ENCODE results near the gene NEDD4L.
A peak's percentile ranks its signal among the peaks of the same experiment; 100 is the strongest.

Gene NEDD4L

GRCh38 chr18:58396144-58396543 lies 352.1 kb downstream of the NEDD4L start:
- Mint-ChIP-seq H3K4me1 (peaks cover 34% of the 10 kb centered on the region), H3K4me3 (no peak overlapping the region), H3K36me3 (no peaks in the 10 kb centered on the region), H3K27ac (peak overlapping the region; percentile 60), H3K9me3 (no peaks in the 10 kb centered on the region), H3K27me3 (no peaks in the 10 kb centered on the region)
- CTCF ChIA-PET, result interaction anchor here (0.7 to 1.5 kb wide), 3 partner anchors 9 to 370 kb away, joined by 3 to 4 read pairs (median 3); no protein-coding TSS in a partner anchor
- no peak for DNase-seq

GRCh38 chr18:58396966-58397365 lies 352.9 kb downstream of the NEDD4L start:
- no peak overlapping the region for H3K27ac Mint-ChIP-seq
- no peak for DNase-seq
- CTCF ChIA-PET, result interaction anchor here (1.5 kb wide), 2 partner anchors 94 to 98 kb away, joined by 3 to 4 read pairs; no protein-coding TSS in a partner anchor
- H3K9me3 Mint-ChIP-seq, result no peaks in the 10 kb centered on the region
- no peaks in the 10 kb centered on the region for H3K36me3 Mint-ChIP-seq
- peaks cover 40% of the 10 kb centered on the region for H3K4me1 Mint-ChIP-seq
- H3K4me3 Mint-ChIP-seq, result no peak overlapping the region
- H3K27me3 Mint-ChIP-seq, result no peaks in the 10 kb centered on the region

GRCh38 chr18:58397385-58398132 lies 353.5 kb downstream of the NEDD4L start:
- Mint-ChIP-seq H3K36me3 (no peaks in the 10 kb centered on the region), H3K27me3 (no peaks in the 10 kb centered on the region), H3K9me3 (no peaks in the 10 kb centered on the region), H3K4me3 (no peak overlapping the region), H3K27ac (no peak overlapping the region), H3K4me1 (peaks cover 42% of the 10 kb centered on the region)
- CTCF ChIA-PET, result interaction anchor here (1.5 kb wide), 2 partner anchors 94 to 97 kb away, joined by 3 to 4 read pairs; no protein-coding TSS in a partner anchor
- no peak for DNase-seq

GRCh38 chr18:58398648-58399398 lies 354.8 kb downstream of the NEDD4L start:
- H3K4me1 Mint-ChIP-seq, result peaks cover 42% of the 10 kb centered on the region
- H3K36me3 Mint-ChIP-seq, result no peaks in the 10 kb centered on the region
- no peak overlapping the region for H3K27ac Mint-ChIP-seq
- CTCF ChIA-PET, result interaction anchor here (0.9 to 1.5 kb wide), 4 partner anchors 92 to 365 kb away, joined by 3 to 5 read pairs (median 4); no protein-coding TSS in a partner anchor
- H3K9me3 Mint-ChIP-seq, result no peaks in the 10 kb centered on the region
- H3K4me3 Mint-ChIP-seq, result no peak overlapping the region
- no peaks in the 10 kb centered on the region for H3K27me3 Mint-ChIP-seq
- no peak for DNase-seq

GRCh38 chr18:58400331-58400870 lies 356.4 kb downstream of the NEDD4L start:
- H3K27me3 Mint-ChIP-seq, result no peaks in the 10 kb centered on the region
- H3K27ac Mint-ChIP-seq, result peak overlapping the region; percentile 93
- H3K4me1 Mint-ChIP-seq, result peaks cover 40% of the 10 kb centered on the region
- DNase-seq, result peak; percentile 51
- H3K9me3 Mint-ChIP-seq, result no peaks in the 10 kb centered on the region
- CTCF ChIA-PET, result interaction anchor here (0.6 to 1.8 kb wide), 7 partner anchors 89 to 688 kb away, joined by 4 to 13 read pairs (median 4); no protein-coding TSS in a partner anchor
- H3K4me3 Mint-ChIP-seq, result no peak overlapping the region
- H3K36me3 Mint-ChIP-seq, result no peaks in the 10 kb centered on the region

- Mint-ChIP-seq H3K4me3 (peak overlapping the region; percentile 5), H3K27ac (peak overlapping the region; percentile 93)
- CTCF ChIA-PET, result interaction anchor here (1.1 to 1.8 kb wide), 5 partner anchors 88 to 363 kb away, joined by 4 to 13 read pairs (median 4); no protein-coding TSS in a partner anchor
These were observed 357.2 kb downstream of the NEDD4L start for GRCh38 chr18:58401191-58401590.

GRCh38 chr18:58402247-58402646 lies 358.2 kb downstream of the NEDD4L start:
- DNase-seq, result no peak
- Mint-ChIP-seq H3K27me3 (no peaks in the 10 kb centered on the region), H3K36me3 (no peaks in the 10 kb centered on the region), H3K27ac (peak overlapping the region; percentile 63), H3K4me3 (no peak overlapping the region), H3K4me1 (peaks cover 30% of the 10 kb centered on the region), H3K9me3 (no peaks in the 10 kb centered on the region)
- CTCF ChIA-PET, result no interaction called here

More at GRCh38 chr18:58401191-58401590, 357.2 kb downstream of the NEDD4L start:
- H3K4me1 Mint-ChIP-seq, result peaks cover 32% of the 10 kb centered on the region
- H3K9me3 Mint-ChIP-seq, result no peaks in the 10 kb centered on the region
- H3K36me3 Mint-ChIP-seq, result no peaks in the 10 kb centered on the region
- no peak for DNase-seq
- H3K27me3 Mint-ChIP-seq, result no peaks in the 10 kb centered on the region

GRCh38 chr18:58402951-58403702 lies 359.1 kb downstream of the NEDD4L start:
- Mint-ChIP-seq H3K27me3 (no peaks in the 10 kb centered on the region), H3K36me3 (no peaks in the 10 kb centered on the region), H3K4me3 (no peak overlapping the region), H3K27ac (peak overlapping the region; percentile 26), H3K4me1 (peaks cover 29% of the 10 kb centered on the region), H3K9me3 (no peaks in the 10 kb centered on the region)
- no peak for DNase-seq
- CTCF ChIA-PET, result no interaction called here

- CTCF ChIA-PET, result no interaction called here
- DNase-seq, result no peak
- H3K4me3 Mint-ChIP-seq, result no peak overlapping the region
- H3K4me1 Mint-ChIP-seq, result peaks cover 23% of the 10 kb centered on the region
- no peaks in the 10 kb centered on the region for H3K9me3 Mint-ChIP-seq
- H3K36me3 Mint-ChIP-seq, result no peaks in the 10 kb centered on the region
- H3K27ac Mint-ChIP-seq, result peak overlapping the region; percentile 26
- no peaks in the 10 kb centered on the region for H3K27me3 Mint-ChIP-seq
These were observed 359.9 kb downstream of the NEDD4L start for GRCh38 chr18:58403799-58404455.

GRCh38 chr18:58405107-58405898 lies 361.3 kb downstream of the NEDD4L start:
- DNase-seq, result no peak
- no peak overlapping the region for H3K27ac Mint-ChIP-seq
- no peak overlapping the region for H3K4me3 Mint-ChIP-seq
- no peaks in the 10 kb centered on the region for H3K27me3 Mint-ChIP-seq
- CTCF ChIA-PET, result interaction anchor here (1.2 kb wide), 1 partner anchor 90 kb away, joined by 3 read pairs; no protein-coding TSS in a partner anchor
- H3K36me3 Mint-ChIP-seq, result no peaks in the 10 kb centered on the region
- H3K4me1 Mint-ChIP-seq, result peaks cover 16% of the 10 kb centered on the region
- no peaks in the 10 kb centered on the region for H3K9me3 Mint-ChIP-seq

- no peak for DNase-seq
- CTCF ChIA-PET, result interaction anchor here (1.0 kb wide), 1 partner anchor 357 kb away, joined by 3 read pairs; no protein-coding TSS in a partner anchor
- Mint-ChIP-seq H3K9me3 (no peaks in the 10 kb centered on the region), H3K27me3 (no peaks in the 10 kb centered on the region), H3K36me3 (no peaks in the 10 kb centered on the region), H3K4me1 (no peaks in the 10 kb centered on the region), H3K27ac (no peak overlapping the region), H3K4me3 (no peak overlapping the region)
These were observed 363.2 kb downstream of the NEDD4L start for GRCh38 chr18:58407263-58407648.

- no peaks in the 10 kb centered on the region for H3K9me3 Mint-ChIP-seq
- CTCF ChIA-PET, result interaction anchor here (1.0 kb wide), 1 partner anchor 356 kb away, joined by 3 read pairs; no protein-coding TSS in a partner anchor
These were observed 363.8 kb downstream of the NEDD4L start for GRCh38 chr18:58407649-58408407.

More at GRCh38 chr18:58407649-58408407, 363.8 kb downstream of the NEDD4L start:
- Mint-ChIP-seq H3K27ac (no peak overlapping the region), H3K4me3 (no peak overlapping the region), H3K4me1 (no peaks in the 10 kb centered on the region), H3K36me3 (no peaks in the 10 kb centered on the region), H3K27me3 (no peaks in the 10 kb centered on the region)
- DNase-seq, result no peak

Measured in activated naive CD4-positive, alpha-beta T cell treated with anti-CD3 and anti-CD28 coated beads, Interleukin-2, amount 10 ng/mL, durations not matched to agents 7 days and 5 days (primary cell).